Measurements from ENCODE around the gene LGALS3BP. TPM values are rescaled to one million over a fixed set of nuclear protein-coding genes. Genes with fewer than 3 reads are reported as not detected.

The LGALS3BP gene
- total RNA-seq, 1 experiment from 2014 or later, result 69.8 TPM

DNA sequence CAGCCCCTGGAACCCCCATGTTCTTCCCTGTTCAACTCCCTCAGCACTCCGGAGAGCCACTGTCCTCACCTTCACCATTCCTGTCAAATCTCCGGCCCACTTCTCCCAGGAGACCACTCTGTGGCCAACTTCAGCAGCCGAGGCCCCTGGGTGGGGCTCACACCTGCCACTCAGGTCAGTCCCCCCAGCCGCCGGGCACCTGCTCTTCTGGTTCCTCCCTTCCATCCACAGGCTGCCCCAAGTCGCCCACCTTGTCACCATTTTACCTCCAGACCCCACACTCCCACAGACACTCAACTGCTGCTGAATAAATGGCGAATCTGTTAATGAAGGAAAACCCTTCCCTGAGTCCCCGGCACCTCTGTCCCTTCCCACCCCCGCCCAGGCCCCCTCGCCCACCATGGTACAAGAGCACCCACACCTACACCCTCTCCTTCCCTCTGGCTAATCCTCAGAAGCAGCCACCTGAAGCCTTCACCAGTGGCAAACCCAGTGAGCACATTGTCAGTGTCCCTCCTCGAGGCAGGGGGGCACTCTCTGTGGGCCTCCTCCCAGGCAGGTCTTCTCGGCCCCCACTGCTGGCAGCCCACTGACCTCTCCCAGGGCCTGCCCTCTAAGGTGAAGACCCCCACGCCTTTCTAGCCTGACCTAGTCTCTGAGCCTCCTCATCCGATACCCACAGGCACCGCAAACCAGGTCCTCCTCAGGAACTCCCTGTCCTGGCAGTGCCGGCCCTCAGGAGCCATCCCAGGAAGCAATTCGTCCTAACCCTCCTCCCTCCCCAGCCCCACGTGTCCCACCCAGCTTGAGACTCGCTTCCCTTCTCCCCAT is 21.7 kb upstream of the LGALS3BP start:
- Histone ChIP-seq H2AFZ (ENCODE audit: low read length) (no peak overlapping the region), H2BK5ac (ENCODE audit: insufficient read length, low read length) (no peak overlapping the region)
- TF ChIP-seq, protein P1, sequence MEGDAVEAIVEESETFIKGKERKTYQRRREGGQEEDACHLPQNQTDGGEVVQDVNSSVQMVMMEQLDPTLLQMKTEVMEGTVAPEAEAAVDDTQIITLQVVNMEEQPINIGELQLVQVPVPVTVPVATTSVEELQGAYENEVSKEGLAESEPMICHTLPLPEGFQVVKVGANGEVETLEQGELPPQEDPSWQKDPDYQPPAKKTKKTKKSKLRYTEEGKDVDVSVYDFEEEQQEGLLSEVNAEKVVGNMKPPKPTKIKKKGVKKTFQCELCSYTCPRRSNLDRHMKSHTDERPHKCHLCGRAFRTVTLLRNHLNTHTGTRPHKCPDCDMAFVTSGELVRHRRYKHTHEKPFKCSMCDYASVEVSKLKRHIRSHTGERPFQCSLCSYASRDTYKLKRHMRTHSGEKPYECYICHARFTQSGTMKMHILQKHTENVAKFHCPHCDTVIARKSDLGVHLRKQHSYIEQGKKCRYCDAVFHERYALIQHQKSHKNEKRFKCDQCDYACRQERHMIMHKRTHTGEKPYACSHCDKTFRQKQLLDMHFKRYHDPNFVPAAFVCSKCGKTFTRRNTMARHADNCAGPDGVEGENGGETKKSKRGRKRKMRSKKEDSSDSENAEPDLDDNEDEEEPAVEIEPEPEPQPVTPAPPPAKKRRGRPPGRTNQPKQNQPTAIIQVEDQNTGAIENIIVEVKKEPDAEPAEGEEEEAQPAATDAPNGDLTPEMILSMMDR (conservative IDR thresholded peaks at IDR 0.05), result no peak

More for the DNA sequence above, 21.7 kb upstream of the LGALS3BP start:
- Histone ChIP-seq H2BK12ac (ENCODE audit: insufficient read length, low read depth, low read length) (no peak overlapping the region), H4K91ac (ENCODE audit: insufficient read length, low read depth, low read length) (no peak overlapping the region), H2BK20ac (ENCODE audit: low read depth, low read length, poor library complexity, severe bottlenecking) (no peak overlapping the region), H3K18ac (ENCODE audit: insufficient read length, low read depth, low read length) (no peak overlapping the region), H3K4me2 (ENCODE audit: insufficient read depth, insufficient read length, low read length) (no peak overlapping the region), H3K79me2 (ENCODE audit: insufficient read depth, low read length) (0 out of 2 replicates have a peak, but pooled peaks cover 2% of the 10 kb centered on the region), H3K23ac (ENCODE audit: insufficient read length, low read depth, low read length) (no peak overlapping the region), H3K23me2 (ENCODE audit: insufficient read length, low read depth, low read length, poor library complexity, severe bottlenecking) (no peaks in the 10 kb centered on the region), H3K14ac (ENCODE audit: insufficient read depth, low read length) (no peak overlapping the region), H2AK5ac (ENCODE audit: insufficient read length, low read length) (no peak overlapping the region), H4K20me1 (ENCODE audit: control insufficient read depth, insufficient read depth, insufficient read length) (no peaks in the 10 kb centered on the region), H3K56ac (ENCODE audit: insufficient read length, low read depth, low read length) (no peak overlapping the region), H3K4ac (ENCODE audit: low read depth, low read length) (no peak overlapping the region), H4K5ac (ENCODE audit: insufficient read length, low read depth, low read length) (no peak overlapping the region), H3T11ph (ENCODE audit: low read length) (no peak overlapping the region), H2BK120ac (ENCODE audit: low read depth, low read length, poor library complexity, severe bottlenecking) (no peak overlapping the region), H2BK15ac (ENCODE audit: low read depth, low read length) (no peak overlapping the region), H3K4me1 (ENCODE audit: insufficient read depth, low read length) (no peaks in the 10 kb centered on the region), H3K9ac (ENCODE audit: extremely low read depth, insufficient read length, low read length) (no peak overlapping the region), H3K9me3 (ENCODE audit: control insufficient read depth, low read depth, low read length) (no peaks in the 10 kb centered on the region), H3K27ac (ENCODE audit: insufficient read length, low read depth, low read length) (no peak overlapping the region), H4K8ac (replicated peaks; ENCODE audit: insufficient read length, low read depth, low read length) (no peak overlapping the region), H3K27me3 (ENCODE audit: insufficient read depth, low read length) (peaks cover 20% of the 10 kb centered on the region), H3K79me1 (ENCODE audit: insufficient read depth, low read depth, low read length, poor library complexity, severe bottlenecking) (no peaks in the 10 kb centered on the region)
- Mint-ChIP-seq H3K4me1 (no peaks in the 10 kb centered on the region), H3K27ac (no peak overlapping the region; a peak in 1 of 7 replicates), H3K27me3 (ENCODE audit: low read depth) (peaks cover 80% of the 10 kb centered on the region), H3K4me3 (no peak overlapping the region; a peak in 1 of 5 replicates), H3K9me3 (no peaks in the 10 kb centered on the region; a peak in 1 of 5 replicates), H3K36me3 (ENCODE audit: insufficient read depth in 1 of 3, low read depth in 3 of 3) (peaks cover 5 to 40% (median 15%) of the 10 kb centered on the region in 3 experiments; a peak in 6 of 7 replicates)
- no CpG with 5 or more reads among the region's 19 CpGs for WGBS (ENCODE audit: extremely low coverage, insufficient read length, low lambda C conversion rate)
- DNase-seq, result no peak
